ENCODE results near the gene DDX1. TPM values are rescaled to one million over a fixed set of nuclear protein-coding genes. Genes with fewer than 3 reads are reported as not detected.

Gene DDX1
- total and polyA plus RNA-seq, 7 donors, result 116 to 166 (median 132) TPM

DNA sequence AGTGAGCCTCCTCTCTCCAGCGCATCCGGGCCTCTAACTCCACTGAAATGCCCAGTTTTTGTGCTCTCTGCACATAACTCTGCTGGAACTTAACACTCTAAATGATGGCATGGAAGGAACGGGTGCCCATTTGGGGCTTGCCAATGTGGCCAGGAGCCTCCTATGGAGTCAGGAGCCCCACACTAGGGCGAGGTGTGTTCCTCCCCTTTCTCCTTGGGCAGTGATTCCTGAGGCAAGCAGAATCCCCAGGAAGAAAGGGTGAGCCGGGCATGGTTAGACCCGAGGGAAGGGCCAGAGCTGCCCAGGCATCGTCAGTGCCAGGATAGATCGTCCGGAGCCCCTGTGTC lies 63.0 kb downstream of the DDX1 start:
- ATAC-seq, result no peak
- TF ChIP-seq, protein P1, sequence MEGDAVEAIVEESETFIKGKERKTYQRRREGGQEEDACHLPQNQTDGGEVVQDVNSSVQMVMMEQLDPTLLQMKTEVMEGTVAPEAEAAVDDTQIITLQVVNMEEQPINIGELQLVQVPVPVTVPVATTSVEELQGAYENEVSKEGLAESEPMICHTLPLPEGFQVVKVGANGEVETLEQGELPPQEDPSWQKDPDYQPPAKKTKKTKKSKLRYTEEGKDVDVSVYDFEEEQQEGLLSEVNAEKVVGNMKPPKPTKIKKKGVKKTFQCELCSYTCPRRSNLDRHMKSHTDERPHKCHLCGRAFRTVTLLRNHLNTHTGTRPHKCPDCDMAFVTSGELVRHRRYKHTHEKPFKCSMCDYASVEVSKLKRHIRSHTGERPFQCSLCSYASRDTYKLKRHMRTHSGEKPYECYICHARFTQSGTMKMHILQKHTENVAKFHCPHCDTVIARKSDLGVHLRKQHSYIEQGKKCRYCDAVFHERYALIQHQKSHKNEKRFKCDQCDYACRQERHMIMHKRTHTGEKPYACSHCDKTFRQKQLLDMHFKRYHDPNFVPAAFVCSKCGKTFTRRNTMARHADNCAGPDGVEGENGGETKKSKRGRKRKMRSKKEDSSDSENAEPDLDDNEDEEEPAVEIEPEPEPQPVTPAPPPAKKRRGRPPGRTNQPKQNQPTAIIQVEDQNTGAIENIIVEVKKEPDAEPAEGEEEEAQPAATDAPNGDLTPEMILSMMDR (IDR thresholded peaks at IDR 0.05), result no peak
- Histone ChIP-seq H3K4me3 (no peak overlapping the region), H3K27me3 (ENCODE audit: insufficient read depth in 3 of 3, low read length in 2 of 3) (no peaks in the 10 kb centered on the region), H3K27ac (no peak overlapping the region), H3K9me3 (no peaks in the 10 kb centered on the region), H3K36me3 (ENCODE audit: insufficient read depth in 1 of 2, low read depth in 1 of 2) (no peaks in the 10 kb centered on the region), H3K4me1 (no peaks in the 10 kb centered on the region)
- 84 to 94% (median 86%) methylated on average over 9 of the region's 9 CpGs for WGBS, 3 donors
- intact Hi-C loops (cut with DNase I), result no loop called here
- no peak for DNase-seq

DNA sequence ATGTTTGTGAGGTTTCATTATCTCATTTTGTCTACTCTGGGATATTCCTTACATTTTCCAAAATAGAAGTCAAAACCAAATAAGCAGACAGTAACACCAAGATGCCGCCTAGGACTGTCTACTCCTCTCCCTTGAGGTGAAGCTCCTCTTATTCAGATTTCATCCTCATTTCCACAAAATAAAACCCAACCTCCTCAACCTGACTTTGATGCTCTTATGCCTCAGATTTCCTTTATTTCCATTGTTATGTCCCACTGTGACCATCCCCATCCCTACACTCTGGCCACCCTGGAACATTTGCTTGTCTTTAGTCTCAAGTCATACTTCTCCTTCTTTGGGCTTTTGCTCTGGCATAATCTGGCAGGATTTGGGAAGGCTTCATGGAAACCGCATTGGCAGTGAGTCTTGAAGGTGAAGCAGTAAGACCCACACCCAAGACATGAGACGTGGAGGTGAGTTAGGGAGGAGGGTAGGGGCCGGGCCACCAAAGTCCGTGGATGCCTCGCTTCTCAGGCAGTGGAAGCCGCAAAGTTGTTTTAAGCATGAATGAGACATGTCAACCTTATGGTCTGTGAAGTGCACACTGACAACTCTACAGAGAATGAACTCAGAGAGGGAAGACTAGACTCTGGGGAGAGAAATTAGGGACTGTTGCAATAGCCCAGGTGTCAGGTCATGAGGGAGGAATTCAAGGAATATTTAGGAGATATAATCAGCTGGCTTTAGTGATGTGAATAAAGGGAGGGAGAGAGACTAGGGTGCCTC lies 63.6 kb downstream of the DDX1 start:
- no peaks in the 10 kb centered on the region for H3K27me3 ChIP-seq (ENCODE audit: insufficient read depth in 3 of 3, low read length in 2 of 3)
- no peaks in the 10 kb centered on the region for H3K36me3 ChIP-seq (ENCODE audit: insufficient read depth in 1 of 2, low read depth in 1 of 2)
- H3K4me1 ChIP-seq, result no peaks in the 10 kb centered on the region
- TF ChIP-seq, protein P1 (IDR thresholded peaks at IDR 0.05), result no peak
- intact Hi-C loops (cut with DNase I), result no loop called here
- no peak overlapping the region for H3K4me3 ChIP-seq
- 93 to 96% (median 95%) methylated on average over 7 of the region's 7 CpGs for WGBS, 3 donors
- DNase-seq (no peak), ATAC-seq (no peak)
- H3K9me3 ChIP-seq, result no peaks in the 10 kb centered on the region
- no peak overlapping the region for H3K27ac ChIP-seq

- DNase-seq (no peak), ATAC-seq (no peak)
- no peaks in the 10 kb centered on the region for H3K9me3 ChIP-seq
- no peaks in the 10 kb centered on the region for H3K36me3 ChIP-seq (ENCODE audit: insufficient read depth in 1 of 2, low read depth in 1 of 2)
- 86 to 92% (median 91%) methylated on average over 8 of the region's 8 CpGs for WGBS, 3 donors
- TF ChIP-seq, protein P1 (IDR thresholded peaks at IDR 0.05), result no peak
- H3K27me3 ChIP-seq (ENCODE audit: insufficient read depth in 3 of 3, low read length in 2 of 3), result no peaks in the 10 kb centered on the region
- intact Hi-C loops (cut with DNase I), result no loop called here
- no peaks in the 10 kb centered on the region for H3K4me1 ChIP-seq
- H3K27ac ChIP-seq, result no peak overlapping the region
- H3K4me3 ChIP-seq, result no peak overlapping the region
These were observed 64.4 kb downstream of the DDX1 start for GRCh38 chr2:15656090-15656489.

GRCh38 chr2:15657759-15658158 lies 66.1 kb downstream of the DDX1 start:
- 87 to 93% (median 89%) methylated on average over 9 of the region's 9 CpGs for WGBS, 3 donors
- DNase-seq (no peak), ATAC-seq (no peak)
- TF ChIP-seq, protein P1 (IDR thresholded peaks at IDR 0.05), result no peak
- H3K4me3 ChIP-seq, result no peak overlapping the region
- H3K4me1 ChIP-seq, result no peaks in the 10 kb centered on the region
- H3K36me3 ChIP-seq (ENCODE audit: insufficient read depth in 1 of 2, low read depth in 1 of 2), result no peaks in the 10 kb centered on the region
- H3K27me3 ChIP-seq (ENCODE audit: insufficient read depth in 3 of 3, low read length in 2 of 3), result no peaks in the 10 kb centered on the region
- H3K9me3 ChIP-seq, result no peaks in the 10 kb centered on the region
- H3K27ac ChIP-seq, result no peak overlapping the region
- intact Hi-C loops (cut with DNase I), result no loop called here

GRCh38 chr2:15658911-15659310 lies 67.2 kb downstream of the DDX1 start:
- H3K4me1 ChIP-seq, result no peaks in the 10 kb centered on the region
- no peak for DNase-seq
- intact Hi-C loops (cut with DNase I), result no loop called here
- TF ChIP-seq, protein P1 (IDR thresholded peaks at IDR 0.05), result no peak
- no peaks in the 10 kb centered on the region for H3K9me3 ChIP-seq
- WGBS, 3 donors, result 91 to 99% (median 93%) methylated on average over 4 of the region's 4 CpGs
- H3K4me3 ChIP-seq, result no peak overlapping the region
- ATAC-seq, result no peak
- no peaks in the 10 kb centered on the region for H3K27me3 ChIP-seq (ENCODE audit: insufficient read depth in 3 of 3, low read length in 2 of 3)
- H3K36me3 ChIP-seq (ENCODE audit: insufficient read depth in 1 of 2, low read depth in 1 of 2), result no peaks in the 10 kb centered on the region
- no peak overlapping the region for H3K27ac ChIP-seq

All from psoas muscle (tissue), 8 donors.